Immature natural killer cell (primary cell): ENCODE results near the gene ZPBP. TPM values are rescaled to one million over a fixed set of nuclear protein-coding genes. Genes with fewer than 3 reads are reported as not detected.
"Not testable (repeated sequence)": the region's sequence is repeated elsewhere in the genome, so short reads cannot be mapped to it uniquely, and the experiment has no call there.

Experiments
- DNase-seq, 3 donors: peaks; one replicate each; pipeline ENCODE4 v3.0.0; 2022; ENCODE audit warnings: mixed read lengths in 1 of 3
- H3K27ac Mint-ChIP-seq, 6 donors: one replicate each; pipeline ENCODE4 v1.8.0; 2020; ENCODE audit warnings: mixed read lengths in 6 of 6, mild to moderate bottlenecking in 5 of 6, inconsistent platforms in 4 of 6, moderate library complexity in 3 of 6
- H3K27me3 Mint-ChIP-seq, 3 donors: one replicate each; pipeline ENCODE4 v1.8.0; 2020 to 2021; ENCODE audit warnings: low read depth in 3 of 3, mild to moderate bottlenecking in 3 of 3, mixed read lengths in 3 of 3, moderate library complexity in 3 of 3, inconsistent platforms in 1 of 3
- H3K36me3 Mint-ChIP-seq, 3 donors: one replicate each; pipeline ENCODE4 v1.8.0; 2020; ENCODE audit warnings: mixed read lengths in 3 of 3, inconsistent platforms in 2 of 3, mild to moderate bottlenecking in 2 of 3
- H3K4me1 Mint-ChIP-seq, 2 donors: one replicate each; pipeline ENCODE4 v1.8.0; 2020; ENCODE audit warnings: inconsistent platforms in 2 of 2, mild to moderate bottlenecking in 2 of 2, mixed read lengths in 2 of 2, moderate library complexity in 1 of 2
- H3K4me3 Mint-ChIP-seq, 5 donors: one replicate each; pipeline ENCODE4 v1.8.0; 2020; ENCODE audit warnings: mild to moderate bottlenecking in 5 of 5, mixed read lengths in 5 of 5, inconsistent platforms in 3 of 5, moderate library complexity in 3 of 5
- H3K9me3 Mint-ChIP-seq, 6 donors: one replicate each; pipeline ENCODE4 v1.8.0; 2020; ENCODE audit warnings: mild to moderate bottlenecking in 6 of 6, mixed read lengths in 6 of 6, inconsistent platforms in 4 of 6, moderate library complexity in 3 of 6
- polyA plus RNA-seq, 3 donors: library from polyadenylated mRNA; unstranded; fragments of 300-500 nt; fragmentation: Illumina TruSeq; gene quantifications; one replicate each; pipeline ENCODE4 v1.2.3, GENCODE V29; 2021

ZPBP gene
- polyA plus RNA-seq, 3 donors from 2014 or later = 0.28 TPM; not detected in 2

DNA sequence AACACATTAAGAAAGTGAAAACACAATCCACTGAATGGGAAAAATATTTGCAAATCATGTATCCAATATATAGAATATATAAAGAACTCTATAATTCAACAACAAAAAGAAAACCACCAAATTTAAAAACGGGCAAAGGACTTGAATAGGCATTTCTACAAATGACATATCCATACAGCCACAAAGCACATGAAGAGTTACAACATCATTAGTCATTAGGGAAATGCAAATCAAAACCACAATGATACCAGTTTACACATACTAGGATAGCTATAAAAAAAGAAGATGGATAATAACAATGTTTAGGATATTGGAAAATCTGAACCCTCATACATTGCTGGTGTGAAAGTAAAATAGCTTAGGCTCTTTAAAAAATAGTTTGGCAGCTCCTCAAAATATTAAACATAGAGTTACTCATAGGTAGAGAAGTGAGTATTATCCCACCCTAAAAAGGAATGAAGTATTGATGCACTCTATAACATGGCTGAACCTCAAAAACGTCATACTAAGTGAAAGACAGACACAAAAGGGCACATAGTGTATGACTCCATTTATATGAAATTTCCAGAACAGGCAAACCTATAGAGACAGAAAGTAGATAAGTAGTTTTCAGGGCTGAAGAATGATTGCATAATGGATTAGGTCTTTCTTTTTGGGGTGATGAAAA lies 4.5 kb downstream of the ZPBP start:
- H3K9me3 Mint-ChIP-seq = no peaks in the 10 kb centered on the region
- peaks cover 0 to 6% (median 3%) of the 10 kb centered on the region in 3 donors for H3K27me3 Mint-ChIP-seq
- H3K4me1 Mint-ChIP-seq = peaks cover 5 to 8% of the 10 kb centered on the region in 2 donors
- H3K27ac Mint-ChIP-seq = no peak overlapping the region
- no peaks in the 10 kb centered on the region for H3K36me3 Mint-ChIP-seq
- H3K4me3 Mint-ChIP-seq = no peak overlapping the region
- no peak for DNase-seq

DNA sequence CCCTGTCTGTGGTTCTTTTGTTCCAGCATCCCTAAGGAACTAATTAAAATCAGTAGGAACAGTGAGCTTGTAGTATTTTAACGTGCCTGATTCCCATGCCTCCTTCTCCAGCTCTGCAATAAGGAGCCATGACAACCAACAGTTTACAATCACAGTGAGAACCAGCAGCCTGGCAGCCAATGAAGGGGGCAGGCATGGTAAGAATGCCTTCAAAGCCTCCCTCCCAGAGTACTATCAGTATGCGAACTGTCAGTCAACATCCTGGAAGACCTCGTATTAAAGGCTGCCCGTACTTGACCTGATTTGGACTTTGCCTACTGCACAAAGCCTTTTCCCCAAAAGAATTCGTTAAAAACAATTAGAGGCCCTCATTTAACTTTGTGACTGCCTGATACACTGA lies 7.7 kb downstream of the ZPBP start:
- H3K4me1 Mint-ChIP-seq = no peaks in the 10 kb centered on the region
- DNase-seq = no peak
- peaks cover 3 to 5% (median 5%) of the 10 kb centered on the region in 3 donors for H3K27me3 Mint-ChIP-seq
- no peak overlapping the region for H3K4me3 Mint-ChIP-seq
- H3K36me3 Mint-ChIP-seq = no peaks in the 10 kb centered on the region
- H3K27ac Mint-ChIP-seq = no peak overlapping the region
- no peaks in the 10 kb centered on the region for H3K9me3 Mint-ChIP-seq

DNA sequence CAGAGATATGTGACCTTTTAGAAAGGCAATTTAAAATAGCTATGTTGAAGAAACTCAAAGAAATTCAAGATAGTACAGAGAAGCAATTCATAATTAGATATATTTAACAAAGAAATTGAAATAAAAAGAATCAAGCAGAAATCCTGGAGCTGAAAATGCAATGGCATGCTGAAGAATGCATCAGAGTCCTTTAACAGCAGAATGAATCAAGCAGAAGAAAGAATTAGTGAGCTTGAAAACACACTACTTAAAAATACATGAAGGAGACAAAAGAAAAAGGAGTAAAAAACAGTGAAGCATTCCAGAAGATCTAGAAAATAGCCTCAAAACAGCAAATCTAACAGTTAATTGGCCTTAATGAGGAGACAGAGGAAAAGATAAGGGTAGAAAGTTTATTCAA lies 20.0 kb downstream of the ZPBP start:
- H3K4me3 Mint-ChIP-seq = no peak overlapping the region

DNA sequence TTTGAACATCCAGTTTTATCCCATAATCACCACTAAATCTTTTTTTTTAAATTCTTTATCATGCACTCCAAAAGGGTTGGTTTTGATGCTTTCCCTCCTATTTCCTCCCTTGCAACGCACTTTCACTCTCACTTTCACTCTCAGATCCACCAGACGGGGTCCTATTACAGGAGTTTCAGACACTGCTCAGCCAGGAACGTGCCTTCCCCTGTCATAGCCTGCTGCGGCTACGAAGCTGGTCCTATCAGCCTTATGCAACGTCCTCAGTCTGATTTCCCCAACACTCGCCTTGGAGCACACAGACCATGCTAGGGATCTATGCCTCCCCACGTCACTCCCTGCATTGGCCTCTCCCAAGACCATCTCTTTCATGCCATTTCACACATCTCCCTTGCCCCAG lies 23.4 kb downstream of the ZPBP start:
- Mint-ChIP-seq H3K4me3 (peak overlapping the region; percentile 87 to 94 (median 89)), H3K27ac (peak overlapping the region; percentile 83 to 93 (median 87)), H3K36me3 (peaks cover 0 to 10% (median 6%) of the 10 kb centered on the region in 3 donors), H3K4me1 (peaks cover 22 to 27% of the 10 kb centered on the region in 2 donors), H3K27me3 (peaks cover 0 to 13% (median 12%) of the 10 kb centered on the region in 3 donors), H3K9me3 (peaks cover 8 to 21% (median 11%) of the 10 kb centered on the region in 6 donors)
- DNase-seq = peak; percentile 32 to 40 (median 33)

More for the DNA sequence above, 20.0 kb downstream of the ZPBP start:
- H3K36me3 Mint-ChIP-seq = peaks cover 0 to 10% (median 6%) of the 10 kb centered on the region in 3 donors
- DNase-seq = no peak
- peaks cover 7 to 25% (median 13%) of the 10 kb centered on the region in 3 donors for H3K27me3 Mint-ChIP-seq
- no peak overlapping the region for H3K27ac Mint-ChIP-seq
- peaks cover 20 to 25% of the 10 kb centered on the region in 2 donors for H3K4me1 Mint-ChIP-seq
- H3K9me3 Mint-ChIP-seq = peaks cover 8 to 21% (median 11%) of the 10 kb centered on the region in 6 donors

DNA sequence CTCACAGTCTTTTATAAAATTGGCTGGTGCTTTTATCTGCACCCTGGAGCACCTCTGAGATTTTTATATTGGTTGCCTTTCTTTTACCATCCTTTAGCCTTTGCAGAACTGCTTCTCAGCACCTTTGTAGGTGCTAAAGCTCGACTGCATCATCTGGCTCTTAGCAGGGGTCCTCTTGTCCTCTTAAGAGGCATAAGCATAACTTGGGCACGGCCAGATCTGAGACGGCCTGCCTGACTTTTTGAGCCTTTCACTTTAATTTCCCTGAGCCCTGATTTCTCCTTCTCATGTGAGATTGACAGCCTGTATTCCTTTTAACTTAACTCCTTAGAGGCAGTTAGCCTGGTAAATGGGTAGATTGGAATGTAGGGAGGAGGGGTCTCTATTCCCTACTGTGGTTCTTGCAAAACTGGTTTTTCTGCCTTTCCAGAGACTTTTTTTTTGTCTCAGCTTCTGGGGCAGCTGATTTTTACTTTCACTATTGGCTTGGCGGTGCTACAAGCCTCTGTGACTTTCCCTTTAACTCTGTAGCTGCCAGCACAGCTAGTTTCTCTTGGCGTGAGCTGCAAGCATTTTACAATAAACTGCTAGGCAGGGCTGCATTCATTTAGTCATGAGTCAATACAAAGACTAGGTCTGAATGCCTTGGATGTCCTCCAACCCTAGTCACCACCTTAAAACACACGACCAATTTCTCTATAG lies 24.0 kb downstream of the ZPBP start:
- H3K4me3 Mint-ChIP-seq = peak overlapping the region; percentile 87 to 94 (median 89)
- peak; percentile 34 to 52 (median 36) for DNase-seq
- peaks cover 22 to 27% of the 10 kb centered on the region in 2 donors for H3K4me1 Mint-ChIP-seq
- peaks cover 0 to 10% (median 6%) of the 10 kb centered on the region in 3 donors for H3K36me3 Mint-ChIP-seq
- H3K27ac Mint-ChIP-seq = peak overlapping the region; percentile 83 to 93 (median 88)
- peaks cover 6 to 23% (median 12%) of the 10 kb centered on the region in 6 donors for H3K9me3 Mint-ChIP-seq
- peaks cover 0 to 11% (median 10%) of the 10 kb centered on the region in 3 donors for H3K27me3 Mint-ChIP-seq

DNA sequence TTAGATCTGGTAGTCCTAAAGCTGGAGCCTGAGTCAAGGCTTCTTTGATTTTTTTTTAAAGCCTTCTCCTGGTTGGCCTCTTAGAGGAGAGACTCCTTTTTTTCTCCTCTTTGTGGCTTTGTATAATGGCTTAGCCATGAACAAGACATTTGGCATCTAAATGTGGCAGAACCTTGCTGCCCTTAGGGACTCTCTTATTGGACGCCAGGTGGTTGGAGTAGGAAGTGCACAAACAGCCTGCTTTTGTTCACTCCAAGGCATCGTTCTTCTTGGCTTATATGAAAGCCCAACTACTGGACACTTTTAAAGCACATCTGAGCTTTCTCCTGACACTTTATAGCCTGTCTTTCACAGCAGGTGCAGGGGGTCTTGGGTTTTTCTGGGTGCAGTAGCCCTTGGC lies 25.0 kb downstream of the ZPBP start:
- Mint-ChIP-seq H3K27ac (peak overlapping the region in 5 of 6 donors; percentile 29 to 91 (median 84)), H3K27me3 (peaks cover 0 to 5% (median 4%) of the 10 kb centered on the region in 3 donors), H3K36me3 (peaks cover 0 to 5% (median 4%) of the 10 kb centered on the region in 3 donors), H3K4me3 (peak overlapping the region; percentile 87 to 94 (median 89)), H3K4me1 (peaks cover 22 to 27% of the 10 kb centered on the region in 2 donors), H3K9me3 (peaks cover 3 to 19% (median 9%) of the 10 kb centered on the region in 6 donors)
- peak in 1 of 3 donors; percentile 1 for DNase-seq

DNA sequence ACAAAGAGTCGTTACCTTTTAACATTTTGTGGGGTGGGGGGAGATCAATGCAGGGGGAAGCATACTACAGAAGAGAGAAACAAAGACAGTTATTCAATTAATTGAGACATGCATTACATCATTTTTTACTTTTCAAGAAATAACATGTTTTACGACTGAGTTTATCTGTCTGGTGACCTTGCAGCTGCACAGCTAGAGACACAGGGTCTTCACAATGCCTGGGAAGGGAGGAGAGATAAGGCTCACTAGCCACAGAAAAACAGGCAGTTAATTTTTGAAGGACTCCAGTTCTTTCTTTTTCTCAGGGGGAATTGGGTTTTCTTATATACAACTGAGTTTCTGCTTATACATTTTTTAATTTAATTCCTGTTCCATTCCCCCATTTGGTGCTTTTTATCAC lies 30.1 kb downstream of the ZPBP start:
- H3K9me3 Mint-ChIP-seq = peaks cover 0 to 8% (median 5%) of the 10 kb centered on the region in 6 donors
- no peak for DNase-seq
- peaks cover under 1% of the 10 kb centered on the region in 2 donors for H3K4me1 Mint-ChIP-seq
- H3K27ac Mint-ChIP-seq = no peak overlapping the region
- H3K27me3 Mint-ChIP-seq = peaks cover 3 to 5% (median 4%) of the 10 kb centered on the region in 3 donors
- H3K4me3 Mint-ChIP-seq = no peak overlapping the region
- H3K36me3 Mint-ChIP-seq = no peaks in the 10 kb centered on the region

DNA sequence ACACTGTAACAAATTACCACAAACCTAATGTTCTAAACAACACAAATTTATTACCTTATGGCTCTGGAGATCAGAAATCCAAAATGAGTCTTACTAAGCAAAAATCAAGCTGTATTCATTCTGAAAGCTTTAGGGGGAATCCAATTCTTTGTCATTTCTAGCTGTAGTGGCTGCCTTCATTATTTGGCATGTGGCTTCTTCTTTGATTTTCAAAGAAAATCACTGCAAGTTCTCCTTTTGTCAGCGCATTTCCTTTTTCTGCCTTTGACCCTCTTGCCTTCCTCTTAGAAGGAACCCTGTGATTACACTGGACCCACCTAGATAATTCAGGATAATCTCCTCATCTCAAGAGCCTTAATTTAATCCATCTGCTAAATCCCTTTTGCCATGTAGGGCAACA lies 36.9 kb downstream of the ZPBP start:
- no peak overlapping the region for H3K27ac Mint-ChIP-seq
- no peak overlapping the region for H3K4me3 Mint-ChIP-seq
- H3K4me1 Mint-ChIP-seq = no peaks in the 10 kb centered on the region
- peaks cover 0 to 7% (median 5%) of the 10 kb centered on the region in 3 donors for H3K27me3 Mint-ChIP-seq
- DNase-seq = no peak
- no peaks in the 10 kb centered on the region for H3K9me3 Mint-ChIP-seq
- no peaks in the 10 kb centered on the region for H3K36me3 Mint-ChIP-seq

DNA sequence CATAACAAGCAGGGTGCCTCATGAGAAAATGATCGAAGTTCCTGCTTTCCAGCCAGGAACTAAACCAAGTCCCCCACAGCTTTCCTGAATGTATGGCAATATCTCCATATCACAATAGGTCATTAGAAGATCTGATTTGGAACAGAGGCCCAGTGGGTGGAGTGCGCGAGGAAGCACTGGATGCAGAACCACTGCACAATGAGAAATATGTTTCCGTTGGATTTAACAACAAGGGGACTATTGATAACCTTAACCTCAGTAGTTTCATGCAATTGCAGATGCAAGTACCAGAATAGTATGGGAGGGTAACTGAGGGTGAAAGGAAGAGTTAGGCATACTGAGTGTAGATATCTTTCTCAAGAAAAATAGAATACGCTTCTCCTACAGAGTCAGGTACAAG lies 45.3 kb downstream of the ZPBP start:
- Mint-ChIP-seq H3K9me3 (peaks cover 2 to 13% (median 10%) of the 10 kb centered on the region in 6 donors), H3K36me3 (no peaks in the 10 kb centered on the region), H3K27me3 (peaks cover 11 to 28% (median 11%) of the 10 kb centered on the region in 3 donors), H3K4me1 (no peaks in the 10 kb centered on the region), H3K4me3 (no peak overlapping the region), H3K27ac (no peak overlapping the region)
- DNase-seq = no peak

DNA sequence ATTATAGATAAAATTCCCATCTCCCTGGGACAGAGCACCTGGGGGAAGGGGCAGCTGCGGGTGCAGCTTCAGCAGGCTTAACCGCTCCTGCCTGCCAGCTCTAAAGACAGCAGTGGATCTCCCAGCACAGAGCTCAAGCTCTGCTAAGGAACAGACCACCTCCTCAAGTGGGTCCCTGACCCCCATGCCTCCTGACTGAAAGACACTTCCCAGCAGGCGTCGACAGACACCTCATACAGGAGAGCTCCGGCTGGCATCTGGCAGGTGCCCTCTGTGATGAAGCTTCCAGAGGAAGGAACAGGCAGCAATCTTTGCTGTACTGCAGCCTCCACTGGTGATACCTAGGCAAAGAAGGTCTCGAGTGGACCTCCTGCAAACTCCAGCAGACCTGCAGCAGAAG lies 51.9 kb downstream of the ZPBP start:
- peaks cover 2 to 20% (median 11%) of the 10 kb centered on the region in 3 donors for H3K27me3 Mint-ChIP-seq
- not testable (repeated sequence) for H3K4me3 Mint-ChIP-seq

DNA sequence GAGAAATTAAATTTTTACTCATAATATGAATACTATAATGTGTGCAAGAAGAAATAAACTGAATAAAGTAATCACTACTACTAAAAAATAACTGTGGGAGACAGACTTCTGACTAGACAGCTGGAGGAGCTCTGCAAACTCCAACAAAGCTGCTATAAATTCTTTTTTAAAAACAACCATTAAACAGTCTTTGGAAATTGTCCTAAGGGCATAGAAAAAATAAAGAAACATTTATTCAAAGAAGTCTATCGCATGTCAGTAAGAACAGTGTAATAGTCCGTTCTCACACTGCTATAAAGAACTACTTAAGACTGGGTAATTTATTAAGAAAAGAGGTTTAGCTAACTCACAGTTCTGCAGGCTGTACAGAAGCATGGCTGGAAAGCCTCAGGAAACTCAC lies 56.0 kb downstream of the ZPBP start:
- H3K27ac Mint-ChIP-seq = no peak overlapping the region
- peaks cover 2 to 14% (median 5%) of the 10 kb centered on the region in 3 donors for H3K27me3 Mint-ChIP-seq
- no peaks in the 10 kb centered on the region for H3K4me1 Mint-ChIP-seq
- H3K36me3 Mint-ChIP-seq = no peaks in the 10 kb centered on the region
- H3K4me3 Mint-ChIP-seq = no peak overlapping the region
- H3K9me3 Mint-ChIP-seq = peaks cover 0 to 4% (median 0%) of the 10 kb centered on the region in 6 donors
- no peak for DNase-seq

More for the DNA sequence above, 51.9 kb downstream of the ZPBP start:
- peaks cover 0 to 16% (median 4%) of the 10 kb centered on the region in 6 donors for H3K9me3 Mint-ChIP-seq
- not testable (repeated sequence) for H3K36me3 Mint-ChIP-seq, DNase-seq, H3K4me1 Mint-ChIP-seq, H3K27ac Mint-ChIP-seq

DNA sequence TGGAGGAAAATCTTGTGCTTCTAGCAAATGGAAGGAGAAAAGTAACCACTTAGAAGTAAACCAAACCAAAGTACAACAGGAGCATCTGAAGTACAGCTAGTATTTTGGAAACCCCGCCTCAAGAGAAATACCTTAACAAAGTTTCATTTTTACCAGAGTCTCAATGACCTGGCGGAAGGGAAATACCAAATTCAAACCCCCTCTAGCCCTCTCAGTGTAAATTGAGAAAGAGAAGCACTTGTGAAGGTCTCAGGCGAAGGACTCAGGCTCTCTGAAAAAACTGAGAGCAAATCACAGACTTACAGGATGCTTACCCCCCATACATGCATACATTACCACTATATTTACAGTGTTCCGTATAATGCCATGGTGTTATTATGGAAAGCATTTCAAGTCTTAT lies 70.1 kb downstream of the ZPBP start:
- H3K4me1 Mint-ChIP-seq = no peaks in the 10 kb centered on the region
- peaks cover 5 to 14% (median 8%) of the 10 kb centered on the region in 3 donors for H3K27me3 Mint-ChIP-seq
- DNase-seq = no peak
- peaks cover 0 to 5% (median under 1%) of the 10 kb centered on the region in 6 donors for H3K9me3 Mint-ChIP-seq
- H3K4me3 Mint-ChIP-seq = no peak overlapping the region
- H3K27ac Mint-ChIP-seq = no peak overlapping the region
- H3K36me3 Mint-ChIP-seq = no peaks in the 10 kb centered on the region

DNA sequence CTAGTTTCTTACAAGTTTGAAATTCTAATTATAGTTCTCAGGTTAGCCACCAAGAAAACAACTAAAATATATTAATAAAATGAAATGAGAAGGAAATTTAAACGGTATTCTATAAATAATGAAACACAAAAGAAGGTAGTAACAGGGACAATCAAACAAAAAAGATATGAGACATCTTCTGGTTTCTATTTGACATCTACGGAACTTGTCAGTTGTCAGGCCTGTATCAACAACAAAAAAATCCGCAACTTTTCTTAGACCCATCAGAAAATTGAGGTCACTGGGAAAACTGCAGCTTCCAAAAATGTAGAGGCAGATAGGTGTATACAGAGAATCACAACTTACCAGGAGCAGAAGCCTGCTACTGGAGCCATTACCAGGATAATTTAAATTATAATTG lies 70.6 kb downstream of the ZPBP start:
- Mint-ChIP-seq H3K9me3 (peaks cover 0 to 5% (median under 1%) of the 10 kb centered on the region in 6 donors), H3K4me3 (no peak overlapping the region), H3K4me1 (no peaks in the 10 kb centered on the region), H3K36me3 (no peaks in the 10 kb centered on the region), H3K27me3 (peaks cover 5 to 14% (median 8%) of the 10 kb centered on the region in 3 donors), H3K27ac (no peak overlapping the region)
- no peak for DNase-seq

DNA sequence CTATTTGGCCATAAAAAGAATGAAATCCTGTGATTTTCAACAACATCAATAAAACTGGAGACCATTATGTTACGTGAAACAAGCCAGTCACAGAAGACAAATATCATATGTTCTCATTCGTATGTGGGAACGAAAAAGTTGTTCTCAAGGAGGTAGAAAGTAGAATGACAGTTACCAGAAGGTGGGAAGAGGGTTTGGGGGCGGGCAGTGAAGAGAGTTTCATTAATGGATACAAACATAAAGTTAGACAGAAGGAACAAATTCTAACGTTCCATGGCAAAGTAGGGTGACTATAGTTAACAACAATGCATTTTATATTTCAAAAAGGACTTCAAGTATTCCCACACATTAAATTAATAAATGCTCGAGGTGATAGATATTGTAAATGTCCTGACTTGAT lies 97.4 kb downstream of the ZPBP start:
- Mint-ChIP-seq H3K36me3 (no peaks in the 10 kb centered on the region), H3K27me3 (peaks cover 0 to 2% (median 0%) of the 10 kb centered on the region in 3 donors), H3K4me3 (no peak overlapping the region), H3K9me3 (peaks cover 0 to 6% (median 3%) of the 10 kb centered on the region in 6 donors), H3K4me1 (no peaks in the 10 kb centered on the region), H3K27ac (no peak overlapping the region)
- DNase-seq = no peak
